GM12878 (cell line): ENCODE results near the gene DNTT. TPM values are rescaled to one million over a fixed set of nuclear protein-coding genes. Genes with fewer than 3 reads are reported as not detected.

Source experiments
- BHLHE40 ChIP-seq, 2 experiments: fragments of 450-650 bp in 1 of 2; IDR thresholded peaks; 2 replicates each; pipeline ENCODE4 v1.6.1; 2011 to 2017; ENCODE audit warnings: low read depth in 2 of 2, borderline replicate concordance in 1 of 2, improper control_type of control experiment in 1 of 2, low read length in 1 of 2, mild to moderate bottlenecking in 1 of 2
- NBN ChIP-seq: fragments of 450-650 bp; IDR thresholded peaks from 2 replicates; pipeline ENCODE4 v1.6.1; 2016
- NR2C2 ChIP-seq: IDR thresholded peaks from 2 replicates; pipeline ENCODE4 v1.6.1; 2011; ENCODE audit warnings: borderline replicate concordance, low read depth; ENCODE audit not compliant: control insufficient read depth, insufficient read length
- RB1 ChIP-seq: fragments of 450-650 bp; formaldehyde crosslinking; IDR thresholded peaks from 2 replicates; pipeline ENCODE4 v1.6.1; 2017; ENCODE audit warnings: mild to moderate bottlenecking, borderline replicate concordance
- SIN3A ChIP-seq: IDR thresholded peaks from 2 replicates; pipeline ENCODE4 v1.6.1; 2012; ENCODE audit warnings: low read depth, low read length, improper control_type of control experiment
- YY1 ChIP-seq: IDR thresholded peaks from 2 replicates; pipeline ENCODE4 v1.6.1; 2011; ENCODE audit warnings: low read depth, mild to moderate bottlenecking, low read length
- ZNF384 ChIP-seq: IDR thresholded peaks from 2 replicates; pipeline ENCODE4 v1.6.1; 2012; ENCODE audit warnings: low read depth, mild to moderate bottlenecking, low read length, improper control_type of control experiment, borderline replicate concordance
- polyA plus RNA-seq, 11 experiments: library from polyadenylated mRNA; depleted of rRNA in 4 of 11; unstranded in 6 of 11; stranded (reverse) in 5 of 11; fragments of >200 nt; fragmentation: Nextera tagmentation in 4 of 11; fragmentation: Illumina TruSeq in 1 of 11; extraction: Ambion mirVana in 4 of 11; extraction: Trizol in 1 of 11; gene quantifications; 1 replicate in 1 of 11; 2 replicates in 10 of 11; pipeline versions ENCODE4 v1.2.1 to v1.2.3, GENCODE V29; 2011 to 2016; ENCODE audit warnings: inconsistent platforms in 2 of 11, missing spikeins in 2 of 11, low read depth in 1 of 11
- total RNA-seq, 4 experiments: library from RNA; depleted of rRNA in 3 of 4; stranded (reverse); fragments of >200 nt in 3 of 4; fragmentation: Illumina TruSeq in 1 of 4; extraction: Trizol in 1 of 4; gene quantifications; 2 replicates each; pipeline versions ENCODE4 v1.2.1 to v1.2.3, GENCODE V29; 2013 to 2021
- TF ChIP-seq, protein P1 (sequence below): fragments of 450-650 bp; formaldehyde crosslinking; IDR thresholded peaks from 2 replicates; pipeline ENCODE4 v1.5.0; 2022; ENCODE audit warnings: mild to moderate bottlenecking, missing genetic modification characterization
- TF ChIP-seq, protein P2 (sequence below): IDR thresholded peaks from 2 replicates; pipeline ENCODE4 v1.6.1; 2012; ENCODE audit warnings: improper control_type of control experiment, low read depth, low read length; ENCODE audit not compliant: insufficient replicate concordance
- TF ChIP-seq, protein P3 (sequence below), 3 experiments: IDR thresholded peaks in 2 of 3; conservative IDR thresholded peaks in 1 of 3; 2 replicates each; pipeline ENCODE4 v1.5.1; 2011; ENCODE audit warnings: low read depth in 3 of 3, low read length in 3 of 3, mild to moderate bottlenecking in 3 of 3, control low read depth in 2 of 3, moderate library complexity in 2 of 3, inconsistent platforms in 1 of 3, mixed read lengths in 1 of 3; ENCODE audit not compliant: control insufficient read depth in 2 of 3, insufficient read depth in 1 of 3; ENCODE audit errors: extremely low read depth in 1 of 3
- TF ChIP-seq, protein P4 (sequence below): fragments of 450-650 bp; IDR thresholded peaks from 2 replicates; pipeline ENCODE4 v1.6.1; 2016; ENCODE audit warnings: mild to moderate bottlenecking
- TF ChIP-seq, protein P5 (sequence below): fragments of 450-650 bp; IDR thresholded peaks from 2 replicates; pipeline ENCODE4 v1.6.1; 2017; ENCODE audit warnings: mild to moderate bottlenecking, low read depth, inconsistent platforms; ENCODE audit not compliant: poor library complexity, severe bottlenecking

Gene DNTT
- total and polyA plus RNA-seq, 10 of the 15 experiments (the other 5 are each of a cell fraction or from before 2014, with no cell fraction given): 0.06 to 0.13 (median 0.09) TPM; not detected in 5

DNA sequence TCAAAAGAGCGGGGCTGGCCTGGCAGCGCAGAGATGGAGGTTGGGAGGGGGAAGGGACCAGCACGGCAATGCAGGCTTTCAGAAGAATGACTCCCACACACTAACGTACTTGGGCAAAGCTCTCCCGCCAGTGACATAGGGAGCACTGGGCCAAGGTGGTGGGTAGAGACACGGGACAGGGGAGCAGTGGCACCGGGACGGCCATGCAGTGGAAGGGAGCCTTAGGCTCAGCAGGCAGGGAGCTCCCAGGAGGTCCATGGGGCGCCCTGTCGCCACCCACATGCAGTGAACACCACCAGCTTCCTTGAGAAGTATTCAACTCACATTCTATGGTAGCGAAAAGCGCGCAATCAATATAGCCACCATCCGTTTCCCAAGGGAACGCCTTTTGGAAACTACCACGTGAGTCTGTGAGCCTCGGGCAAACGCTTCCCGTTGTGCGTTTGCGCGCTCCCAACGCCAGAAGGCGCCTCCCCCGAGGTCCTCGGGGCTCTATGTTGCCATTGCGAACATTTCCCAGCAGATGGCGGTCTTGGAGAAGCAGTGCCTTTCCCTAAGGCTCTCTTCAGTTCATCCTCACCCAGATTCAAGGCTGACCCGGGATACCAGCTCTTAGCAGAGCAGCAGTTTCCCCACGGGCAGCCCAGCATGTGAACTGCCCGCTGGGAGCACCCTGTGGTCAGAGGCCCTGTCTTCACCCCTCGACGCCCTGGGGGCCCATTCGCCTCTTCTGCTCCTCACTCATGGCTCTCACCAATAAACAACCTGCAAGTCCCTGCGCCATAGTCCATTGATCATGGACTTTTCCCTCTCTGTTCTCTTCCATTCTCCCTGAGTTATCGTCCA is 71.0 kb downstream of the DNTT start (continued):
- TF ChIP-seq NR2C2: no peak
- TF ChIP-seq BHLHE40 (IDR thresholded peaks at IDR 0.05; ENCODE audit: borderline replicate concordance in 1 of 2, low read depth in 2 of 2, low read length in 1 of 2): peak in 1 of 2 experiments; percentile 61; a peak in 1 of 4 replicates
- peak; percentile 84; the same call in 1 of the 2 replicates for TF ChIP-seq RB1
- TF ChIP-seq YY1: peak; percentile 58; the same call in 1 of the 2 replicates
- TF ChIP-seq, protein P1, sequence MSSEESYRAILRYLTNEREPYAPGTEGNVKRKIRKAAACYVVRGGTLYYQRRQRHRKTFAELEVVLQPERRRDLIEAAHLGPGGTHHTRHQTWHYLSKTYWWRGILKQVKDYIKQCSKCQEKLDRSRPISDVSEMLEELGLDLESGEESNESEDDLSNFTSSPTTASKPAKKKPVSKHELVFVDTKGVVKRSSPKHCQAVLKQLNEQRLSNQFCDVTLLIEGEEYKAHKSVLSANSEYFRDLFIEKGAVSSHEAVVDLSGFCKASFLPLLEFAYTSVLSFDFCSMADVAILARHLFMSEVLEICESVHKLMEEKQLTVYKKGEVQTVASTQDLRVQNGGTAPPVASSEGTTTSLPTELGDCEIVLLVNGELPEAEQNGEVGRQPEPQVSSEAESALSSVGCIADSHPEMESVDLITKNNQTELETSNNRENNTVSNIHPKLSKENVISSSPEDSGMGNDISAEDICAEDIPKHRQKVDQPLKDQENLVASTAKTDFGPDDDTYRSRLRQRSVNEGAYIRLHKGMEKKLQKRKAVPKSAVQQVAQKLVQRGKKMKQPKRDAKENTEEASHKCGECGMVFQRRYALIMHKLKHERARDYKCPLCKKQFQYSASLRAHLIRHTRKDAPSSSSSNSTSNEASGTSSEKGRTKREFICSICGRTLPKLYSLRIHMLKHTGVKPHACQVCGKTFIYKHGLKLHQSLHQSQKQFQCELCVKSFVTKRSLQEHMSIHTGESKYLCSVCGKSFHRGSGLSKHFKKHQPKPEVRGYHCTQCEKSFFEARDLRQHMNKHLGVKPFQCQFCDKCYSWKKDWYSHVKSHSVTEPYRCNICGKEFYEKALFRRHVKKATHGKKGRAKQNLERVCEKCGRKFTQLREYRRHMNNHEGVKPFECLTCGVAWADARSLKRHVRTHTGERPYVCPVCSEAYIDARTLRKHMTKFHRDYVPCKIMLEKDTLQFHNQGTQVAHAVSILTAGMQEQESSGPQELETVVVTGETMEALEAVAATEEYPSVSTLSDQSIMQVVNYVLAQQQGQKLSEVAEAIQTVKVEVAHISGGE: no peak
- no peak for TF ChIP-seq SIN3A
- TF ChIP-seq, protein P2, sequence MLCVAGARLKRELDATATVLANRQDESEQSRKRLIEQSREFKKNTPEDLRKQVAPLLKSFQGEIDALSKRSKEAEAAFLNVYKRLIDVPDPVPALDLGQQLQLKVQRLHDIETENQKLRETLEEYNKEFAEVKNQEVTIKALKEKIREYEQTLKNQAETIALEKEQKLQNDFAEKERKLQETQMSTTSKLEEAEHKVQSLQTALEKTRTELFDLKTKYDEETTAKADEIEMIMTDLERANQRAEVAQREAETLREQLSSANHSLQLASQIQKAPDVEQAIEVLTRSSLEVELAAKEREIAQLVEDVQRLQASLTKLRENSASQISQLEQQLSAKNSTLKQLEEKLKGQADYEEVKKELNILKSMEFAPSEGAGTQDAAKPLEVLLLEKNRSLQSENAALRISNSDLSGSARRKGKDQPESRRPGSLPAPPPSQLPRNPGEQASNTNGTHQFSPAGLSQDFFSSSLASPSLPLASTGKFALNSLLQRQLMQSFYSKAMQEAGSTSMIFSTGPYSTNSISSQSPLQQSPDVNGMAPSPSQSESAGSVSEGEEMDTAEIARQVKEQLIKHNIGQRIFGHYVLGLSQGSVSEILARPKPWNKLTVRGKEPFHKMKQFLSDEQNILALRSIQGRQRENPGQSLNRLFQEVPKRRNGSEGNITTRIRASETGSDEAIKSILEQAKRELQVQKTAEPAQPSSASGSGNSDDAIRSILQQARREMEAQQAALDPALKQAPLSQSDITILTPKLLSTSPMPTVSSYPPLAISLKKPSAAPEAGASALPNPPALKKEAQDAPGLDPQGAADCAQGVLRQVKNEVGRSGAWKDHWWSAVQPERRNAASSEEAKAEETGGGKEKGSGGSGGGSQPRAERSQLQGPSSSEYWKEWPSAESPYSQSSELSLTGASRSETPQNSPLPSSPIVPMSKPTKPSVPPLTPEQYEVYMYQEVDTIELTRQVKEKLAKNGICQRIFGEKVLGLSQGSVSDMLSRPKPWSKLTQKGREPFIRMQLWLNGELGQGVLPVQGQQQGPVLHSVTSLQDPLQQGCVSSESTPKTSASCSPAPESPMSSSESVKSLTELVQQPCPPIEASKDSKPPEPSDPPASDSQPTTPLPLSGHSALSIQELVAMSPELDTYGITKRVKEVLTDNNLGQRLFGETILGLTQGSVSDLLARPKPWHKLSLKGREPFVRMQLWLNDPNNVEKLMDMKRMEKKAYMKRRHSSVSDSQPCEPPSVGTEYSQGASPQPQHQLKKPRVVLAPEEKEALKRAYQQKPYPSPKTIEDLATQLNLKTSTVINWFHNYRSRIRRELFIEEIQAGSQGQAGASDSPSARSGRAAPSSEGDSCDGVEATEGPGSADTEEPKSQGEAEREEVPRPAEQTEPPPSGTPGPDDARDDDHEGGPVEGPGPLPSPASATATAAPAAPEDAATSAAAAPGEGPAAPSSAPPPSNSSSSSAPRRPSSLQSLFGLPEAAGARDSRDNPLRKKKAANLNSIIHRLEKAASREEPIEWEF: no peak
- TF ChIP-seq NBN: 0 out of 2 replicates have a peak, but pooled peaks have one; percentile 38
- TF ChIP-seq, protein P3, sequence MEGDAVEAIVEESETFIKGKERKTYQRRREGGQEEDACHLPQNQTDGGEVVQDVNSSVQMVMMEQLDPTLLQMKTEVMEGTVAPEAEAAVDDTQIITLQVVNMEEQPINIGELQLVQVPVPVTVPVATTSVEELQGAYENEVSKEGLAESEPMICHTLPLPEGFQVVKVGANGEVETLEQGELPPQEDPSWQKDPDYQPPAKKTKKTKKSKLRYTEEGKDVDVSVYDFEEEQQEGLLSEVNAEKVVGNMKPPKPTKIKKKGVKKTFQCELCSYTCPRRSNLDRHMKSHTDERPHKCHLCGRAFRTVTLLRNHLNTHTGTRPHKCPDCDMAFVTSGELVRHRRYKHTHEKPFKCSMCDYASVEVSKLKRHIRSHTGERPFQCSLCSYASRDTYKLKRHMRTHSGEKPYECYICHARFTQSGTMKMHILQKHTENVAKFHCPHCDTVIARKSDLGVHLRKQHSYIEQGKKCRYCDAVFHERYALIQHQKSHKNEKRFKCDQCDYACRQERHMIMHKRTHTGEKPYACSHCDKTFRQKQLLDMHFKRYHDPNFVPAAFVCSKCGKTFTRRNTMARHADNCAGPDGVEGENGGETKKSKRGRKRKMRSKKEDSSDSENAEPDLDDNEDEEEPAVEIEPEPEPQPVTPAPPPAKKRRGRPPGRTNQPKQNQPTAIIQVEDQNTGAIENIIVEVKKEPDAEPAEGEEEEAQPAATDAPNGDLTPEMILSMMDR (IDR thresholded peaks at IDR 0.05 in 2 of 3, conservative IDR thresholded peaks at IDR 0.05 in 1 of 3; ENCODE audit: control insufficient read depth in 2 of 3, extremely low read depth in 1 of 3, insufficient read depth in 1 of 3, low read depth in 3 of 3, low read length in 3 of 3): peak; percentile 98 to 100 (median 99)
- TF ChIP-seq ZNF384: no peak
- TF ChIP-seq, protein P4, sequence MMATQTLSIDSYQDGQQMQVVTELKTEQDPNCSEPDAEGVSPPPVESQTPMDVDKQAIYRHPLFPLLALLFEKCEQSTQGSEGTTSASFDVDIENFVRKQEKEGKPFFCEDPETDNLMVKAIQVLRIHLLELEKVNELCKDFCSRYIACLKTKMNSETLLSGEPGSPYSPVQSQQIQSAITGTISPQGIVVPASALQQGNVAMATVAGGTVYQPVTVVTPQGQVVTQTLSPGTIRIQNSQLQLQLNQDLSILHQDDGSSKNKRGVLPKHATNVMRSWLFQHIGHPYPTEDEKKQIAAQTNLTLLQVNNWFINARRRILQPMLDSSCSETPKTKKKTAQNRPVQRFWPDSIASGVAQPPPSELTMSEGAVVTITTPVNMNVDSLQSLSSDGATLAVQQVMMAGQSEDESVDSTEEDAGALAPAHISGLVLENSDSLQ: no peak
- TF ChIP-seq, protein P5, sequence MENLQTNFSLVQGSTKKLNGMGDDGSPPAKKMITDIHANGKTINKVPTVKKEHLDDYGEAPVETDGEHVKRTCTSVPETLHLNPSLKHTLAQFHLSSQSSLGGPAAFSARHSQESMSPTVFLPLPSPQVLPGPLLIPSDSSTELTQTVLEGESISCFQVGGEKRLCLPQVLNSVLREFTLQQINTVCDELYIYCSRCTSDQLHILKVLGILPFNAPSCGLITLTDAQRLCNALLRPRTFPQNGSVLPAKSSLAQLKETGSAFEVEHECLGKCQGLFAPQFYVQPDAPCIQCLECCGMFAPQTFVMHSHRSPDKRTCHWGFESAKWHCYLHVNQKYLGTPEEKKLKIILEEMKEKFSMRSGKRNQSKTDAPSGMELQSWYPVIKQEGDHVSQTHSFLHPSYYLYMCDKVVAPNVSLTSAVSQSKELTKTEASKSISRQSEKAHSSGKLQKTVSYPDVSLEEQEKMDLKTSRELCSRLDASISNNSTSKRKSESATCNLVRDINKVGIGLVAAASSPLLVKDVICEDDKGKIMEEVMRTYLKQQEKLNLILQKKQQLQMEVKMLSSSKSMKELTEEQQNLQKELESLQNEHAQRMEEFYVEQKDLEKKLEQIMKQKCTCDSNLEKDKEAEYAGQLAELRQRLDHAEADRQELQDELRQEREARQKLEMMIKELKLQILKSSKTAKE: no peak
